GM18507 (cell line): ENCODE measurements around the gene PRDX5.

Experiments
- DNase-seq: peaks from one replicate; pipeline ENCODE4 v3.0.0; 2011; ENCODE audit warnings: low read depth; ENCODE audit not compliant: insufficient read length; ENCODE audit errors: extremely low spot score
- FAIRE-seq: peaks from 2 replicates; lab custom pipeline; 2011; peaks lifted over from hg19 to GRCh38; lab: Jason Lieb, UNC

Gene PRDX5

GRCh38 chr11:64288353-64288750 is 29.6 kb upstream of the PRDX5 start:
- DNase-seq (no peak), FAIRE-seq (no peak)

GRCh38 chr11:64289002-64289564 is 28.8 kb upstream of the PRDX5 start:
- FAIRE-seq, result no peak
- DNase-seq, result no peak

GRCh38 chr11:64290352-64291261 is 27.3 kb upstream of the PRDX5 start:
- DNase-seq (no peak), FAIRE-seq (no peak)

GRCh38 chr11:64291262-64291751 is 26.6 kb upstream of the PRDX5 start, which contains the start of gene KCNK4:
TSS of gene KCNK4 (plus strand) at chr11:64291302. CDS start at chr11:64293019, 1,717 bp downstream.
- FAIRE-seq (no peak), DNase-seq (no peak)

GRCh38 chr11:64291752-64292459 is 26.0 kb upstream of the PRDX5 start:
- FAIRE-seq (no peak), DNase-seq (no peak)

GRCh38 chr11:64292460-64293254 is 25.3 kb upstream of the PRDX5 start:
- no peak for FAIRE-seq
- no peak for DNase-seq

GRCh38 chr11:64294774-64295173 is 23.1 kb upstream of the PRDX5 start:
- FAIRE-seq, result no peak
- no peak for DNase-seq

GRCh38 chr11:64295760-64296159 is 22.2 kb upstream of the PRDX5 start:
- no peak for FAIRE-seq
- no peak for DNase-seq

GRCh38 chr11:64296236-64296635 is 21.7 kb upstream of the PRDX5 start:
- DNase-seq, result no peak
- FAIRE-seq, result no peak

GRCh38 chr11:64296830-64297698 is 20.9 kb upstream of the PRDX5 start:
- DNase-seq (no peak), FAIRE-seq (no peak)

GRCh38 chr11:64297699-64298358 is 20.1 kb upstream of the PRDX5 start:
- DNase-seq, result no peak
- FAIRE-seq, result no peak

- FAIRE-seq (no peak), DNase-seq (no peak)
These were observed 18.7 kb upstream of the PRDX5 start for GRCh38 chr11:64298966-64299846.

GRCh38 chr11:64299847-64300648 is 17.9 kb upstream of the PRDX5 start, which contains the start of gene CATSPERZ:
TSS of gene CATSPERZ (plus strand) at chr11:64300358. CDS start at chr11:64300411, 53 bp downstream.
- FAIRE-seq (no peak), DNase-seq (no peak)

GRCh38 chr11:64303109-64304031 is 14.6 kb upstream of the PRDX5 start:
- DNase-seq (no peak), FAIRE-seq (no peak)

GRCh38 chr11:64304032-64304315 is 13.9 kb upstream of the PRDX5 start:
- no peak for DNase-seq
- FAIRE-seq, result no peak
